ENCODE results near the gene ARHGEF10L.
A peak's percentile ranks its signal among the peaks of the same experiment; 100 is the strongest.

Gene ARHGEF10L

GRCh38 chr1:17565461-17566252, 26.2 kb downstream of the ARHGEF10L start:
- no peak for DNase-seq (ENCODE audit: low read depth)
- H3K4me3 ChIP-seq (ENCODE audit: low read length): no peak overlapping the region
- TF ChIP-seq, protein P1, sequence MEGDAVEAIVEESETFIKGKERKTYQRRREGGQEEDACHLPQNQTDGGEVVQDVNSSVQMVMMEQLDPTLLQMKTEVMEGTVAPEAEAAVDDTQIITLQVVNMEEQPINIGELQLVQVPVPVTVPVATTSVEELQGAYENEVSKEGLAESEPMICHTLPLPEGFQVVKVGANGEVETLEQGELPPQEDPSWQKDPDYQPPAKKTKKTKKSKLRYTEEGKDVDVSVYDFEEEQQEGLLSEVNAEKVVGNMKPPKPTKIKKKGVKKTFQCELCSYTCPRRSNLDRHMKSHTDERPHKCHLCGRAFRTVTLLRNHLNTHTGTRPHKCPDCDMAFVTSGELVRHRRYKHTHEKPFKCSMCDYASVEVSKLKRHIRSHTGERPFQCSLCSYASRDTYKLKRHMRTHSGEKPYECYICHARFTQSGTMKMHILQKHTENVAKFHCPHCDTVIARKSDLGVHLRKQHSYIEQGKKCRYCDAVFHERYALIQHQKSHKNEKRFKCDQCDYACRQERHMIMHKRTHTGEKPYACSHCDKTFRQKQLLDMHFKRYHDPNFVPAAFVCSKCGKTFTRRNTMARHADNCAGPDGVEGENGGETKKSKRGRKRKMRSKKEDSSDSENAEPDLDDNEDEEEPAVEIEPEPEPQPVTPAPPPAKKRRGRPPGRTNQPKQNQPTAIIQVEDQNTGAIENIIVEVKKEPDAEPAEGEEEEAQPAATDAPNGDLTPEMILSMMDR (conservative IDR thresholded peaks at IDR 0.05; ENCODE audit: low read depth, low read length): no peak

DNA sequence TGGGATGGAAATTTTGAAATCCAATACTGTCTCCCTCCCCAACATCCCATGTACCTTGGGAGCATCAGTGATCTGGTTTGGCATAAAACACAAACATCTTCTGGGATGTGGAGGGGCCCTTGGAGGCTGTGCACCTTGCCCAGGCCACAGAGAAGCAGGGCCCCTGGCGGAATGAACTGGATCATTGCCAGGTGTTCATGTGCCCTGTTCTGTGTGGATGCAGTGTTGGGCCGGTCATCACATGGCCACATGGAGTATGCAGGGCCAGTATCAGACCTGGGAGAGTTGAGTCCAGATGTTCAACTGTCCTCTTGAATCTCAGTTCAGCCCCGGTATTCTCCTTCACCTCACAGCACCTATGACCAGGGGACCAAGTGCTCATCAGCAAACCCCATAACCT, 26.9 kb downstream of the ARHGEF10L start:
- TF ChIP-seq, protein P1 (conservative IDR thresholded peaks at IDR 0.05; ENCODE audit: low read depth, low read length): no peak
- no peak for DNase-seq (ENCODE audit: low read depth)
- no peak overlapping the region for H3K4me3 ChIP-seq (ENCODE audit: low read length)

GRCh38 chr1:17566892-17567291, 27.4 kb downstream of the ARHGEF10L start:
- TF ChIP-seq, protein P1 (conservative IDR thresholded peaks at IDR 0.05; ENCODE audit: low read depth, low read length): no peak
- no peak for DNase-seq (ENCODE audit: low read depth)
- no peak overlapping the region for H3K4me3 ChIP-seq (ENCODE audit: low read length)

DNA sequence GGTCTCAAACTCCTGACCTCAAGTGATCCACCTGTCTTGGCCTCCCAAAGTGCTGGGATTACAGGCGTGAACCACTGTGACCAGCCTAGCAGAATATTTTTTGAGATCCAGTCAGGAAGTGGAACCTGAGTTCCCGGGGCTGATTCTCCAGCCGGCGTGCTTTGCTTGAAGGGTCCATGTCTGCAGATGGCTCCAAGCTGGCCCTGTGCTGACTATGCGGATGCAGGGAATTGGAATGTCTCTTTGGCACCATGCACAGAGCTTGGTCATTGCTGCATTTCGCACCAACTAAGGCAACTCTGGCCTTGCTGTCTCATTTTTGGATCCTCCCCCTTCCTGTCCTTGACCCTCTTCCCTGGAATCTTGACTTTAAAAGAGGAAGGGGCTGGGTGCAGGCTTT, 28.1 kb downstream of the ARHGEF10L start:
- no peak overlapping the region for H3K4me3 ChIP-seq (ENCODE audit: low read length)
- TF ChIP-seq, protein P1 (conservative IDR thresholded peaks at IDR 0.05; ENCODE audit: low read depth, low read length): no peak
- DNase-seq (ENCODE audit: low read depth): no peak

DNA sequence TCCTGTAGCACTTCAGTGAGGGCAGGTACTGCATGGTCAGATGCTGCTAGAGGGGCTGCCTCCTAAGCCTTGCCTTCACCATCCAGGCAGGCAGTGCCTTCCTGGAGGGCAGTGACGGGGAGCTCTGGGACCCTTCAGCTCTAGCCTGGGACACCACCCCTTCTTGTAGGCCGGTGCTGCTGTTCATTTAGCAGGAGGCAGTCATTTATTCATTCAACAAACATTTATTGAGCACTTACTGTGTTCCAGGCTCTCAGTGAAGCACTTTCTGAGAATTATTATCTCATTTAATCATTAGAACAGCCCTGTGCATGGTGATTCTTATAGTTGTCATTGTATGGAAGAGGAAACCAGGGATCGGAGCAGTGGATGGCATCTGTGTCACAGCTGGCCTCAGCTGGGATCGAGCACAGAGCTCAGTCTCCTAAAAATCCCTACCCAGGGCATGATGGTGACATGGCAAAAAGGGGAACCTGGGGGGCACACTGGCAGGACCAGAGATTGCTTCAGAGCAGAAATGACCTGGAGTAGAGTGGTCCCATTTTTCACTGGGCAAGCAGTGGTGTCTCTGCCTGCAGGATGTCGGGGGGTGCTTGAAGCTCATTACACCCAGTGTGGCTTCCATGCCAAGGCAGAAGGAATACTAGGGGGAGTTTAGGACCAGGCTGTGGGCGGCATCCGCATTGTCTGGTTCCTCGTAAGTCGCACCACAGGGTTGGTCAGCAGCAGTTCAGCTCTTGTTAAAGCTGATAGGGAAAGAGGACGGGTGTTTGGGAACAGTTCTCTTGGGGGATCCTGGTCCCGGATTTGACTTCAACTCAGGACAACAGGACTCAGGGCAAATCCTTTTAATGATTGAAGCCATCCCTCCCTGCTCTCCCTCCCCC, 28.8 kb downstream of the ARHGEF10L start:
- H3K4me3 ChIP-seq (ENCODE audit: low read length): no peak overlapping the region
- TF ChIP-seq, protein P1 (conservative IDR thresholded peaks at IDR 0.05; ENCODE audit: low read depth, low read length): no peak
- no peak for DNase-seq (ENCODE audit: low read depth)

DNA sequence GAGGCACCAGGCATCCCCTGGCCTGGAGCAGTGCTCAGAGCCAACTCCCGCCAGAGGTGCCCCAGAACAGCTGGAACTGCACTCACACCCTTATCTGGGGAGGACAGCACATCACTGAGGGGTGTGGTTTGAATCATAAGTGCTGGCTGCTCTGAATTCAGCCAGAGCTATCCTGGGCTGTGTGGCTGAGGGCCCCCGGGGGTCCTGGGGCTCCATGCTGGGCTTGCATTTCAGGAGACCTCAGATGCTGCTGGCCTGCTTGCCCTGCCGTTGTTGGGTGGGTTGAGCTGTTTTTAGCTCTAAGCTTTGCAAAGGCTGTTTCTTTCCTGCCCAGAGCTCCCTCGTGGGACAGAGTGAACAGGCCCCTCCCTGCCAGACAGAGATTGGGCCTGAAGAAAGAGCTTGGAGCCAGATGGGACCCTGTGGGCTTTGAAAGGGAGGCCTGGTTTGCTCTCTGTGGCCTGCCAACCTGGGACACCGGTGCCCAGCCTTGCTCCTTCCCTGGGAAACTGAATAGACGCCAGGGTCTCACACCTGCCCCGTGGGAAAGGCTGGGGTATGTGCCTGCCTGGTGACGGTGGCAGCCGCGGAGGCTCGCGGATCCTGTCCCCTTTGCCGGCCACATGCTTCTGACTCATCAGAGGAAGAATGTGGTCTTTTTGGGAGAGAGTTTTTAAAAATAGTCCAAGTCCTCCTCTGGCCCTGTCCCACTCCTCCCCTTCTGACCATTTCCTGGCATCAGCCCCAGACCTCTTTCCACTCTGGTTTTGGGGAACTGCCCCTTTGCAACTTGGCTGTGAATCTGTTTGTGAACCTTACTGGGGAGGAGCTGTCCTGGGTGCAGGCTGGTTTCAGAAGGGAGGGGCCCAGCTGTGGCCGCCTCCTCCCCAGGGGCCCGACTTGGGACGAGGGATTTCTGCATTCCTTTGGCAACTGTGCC, 30.0 kb downstream of the ARHGEF10L start:
- H3K4me3 ChIP-seq (ENCODE audit: low read length): no peak overlapping the region
- DNase-seq (ENCODE audit: low read depth): peak; percentile 96
- TF ChIP-seq, protein P1 (conservative IDR thresholded peaks at IDR 0.05; ENCODE audit: low read depth, low read length): no peak
